GM12864 (cell line): Measurements from ENCODE around the gene DLGAP3.

Source experiments
- DNase-seq: peaks from one replicate; pipeline ENCODE4 v3.0.0-alpha.2; 2011; ENCODE audit warnings: low read depth
- H3K4me3 ChIP-seq: 2 replicates; pipeline ENCODE4 v1.5.1; 2011; ENCODE audit warnings: mild to moderate bottlenecking, low read depth, low read length, control low read depth
- CTCF ChIP-seq: IDR thresholded peaks from 2 replicates; pipeline ENCODE4 v1.5.1; 2011; ENCODE audit warnings: low read depth, mild to moderate bottlenecking, moderate library complexity, low read length, control low read depth, inconsistent platforms; ENCODE audit errors: missing control alignments

DLGAP3 gene

GRCh38 chr1:34868230-34869049 is 61.0 kb downstream of the DLGAP3 start:
- no peak overlapping the region for H3K4me3 ChIP-seq
- DNase-seq: no peak
- no peak for TF ChIP-seq CTCF

- TF ChIP-seq CTCF: no peak
Measured at GRCh38 chr1:34867415-34867814, 62.0 kb downstream of the DLGAP3 start.

GRCh38 chr1:34866762-34867109 is 62.7 kb downstream of the DLGAP3 start:
- TF ChIP-seq CTCF: no peak
- DNase-seq: no peak
- peak overlapping the region; percentile 64 for H3K4me3 ChIP-seq

More at GRCh38 chr1:34867415-34867814, 62.0 kb downstream of the DLGAP3 start:
- DNase-seq: no peak
- H3K4me3 ChIP-seq: no peak overlapping the region

- peak; percentile 59 for DNase-seq
- H3K4me3 ChIP-seq: peak overlapping the region; percentile 64
- peak; percentile 97 for TF ChIP-seq CTCF
Measured at GRCh38 chr1:34865981-34866761, 63.3 kb downstream of the DLGAP3 start.

DNA sequence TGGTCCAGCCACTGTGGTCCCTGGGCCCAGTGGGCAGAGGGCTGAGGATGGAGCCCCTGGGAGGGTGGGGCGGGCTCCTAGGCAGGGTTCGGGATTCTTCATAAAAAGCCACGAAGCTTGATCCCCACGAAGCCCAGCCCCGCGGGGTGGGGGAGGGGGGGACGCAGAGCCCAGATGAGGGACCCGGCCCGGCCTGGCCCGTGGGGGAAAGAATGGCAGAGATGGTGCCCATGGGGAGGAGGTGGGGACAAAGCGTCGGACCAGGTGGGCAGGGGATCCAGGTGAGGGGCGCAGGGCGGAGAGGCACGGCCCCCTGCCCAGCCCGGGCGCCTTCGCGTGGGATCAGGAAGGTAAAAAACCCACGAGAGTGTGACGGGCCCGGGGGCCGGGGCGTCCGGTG is 63.9 kb downstream of the DLGAP3 start:
- DNase-seq: no peak
- peak overlapping the region; percentile 64 for H3K4me3 ChIP-seq
- no peak for TF ChIP-seq CTCF

- no peak for DNase-seq
- H3K4me3 ChIP-seq: no peak overlapping the region
Measured at GRCh38 chr1:34864759-34865158, 64.7 kb downstream of the DLGAP3 start.

More at GRCh38 chr1:34864759-34865158, 64.7 kb downstream of the DLGAP3 start:
- TF ChIP-seq CTCF: no peak
